Stimulated activated effector memory CD8-positive, alpha-beta T cell treated with anti-CD3 and anti-CD28 coated beads, Interleukin-12 subunit alpha, Interleukin-12 subunit beta, amount 100 ng/mL, for 72 hours (primary cell): ENCODE data around the gene BCR.

Experiments used
- ATAC-seq: fragments of 150-1000 bp; cut with Tn5 transposase; 2 replicates; pipeline ENCODE4 v1.10.0; 2021
- DNase-seq, 2 donors: peaks; one replicate each; pipeline ENCODE4 v3.0.0; 2021 to 2022; ENCODE audit warnings: low spot score in 2 of 2
- H3K27ac Mint-ChIP-seq: one replicate; pipeline ENCODE4 v1.8.0; 2022; ENCODE audit warnings: mild to moderate bottlenecking, mixed read lengths
- H3K36me3 Mint-ChIP-seq: one replicate; pipeline ENCODE4 v1.8.0; 2022; ENCODE audit warnings: mild to moderate bottlenecking, mixed read lengths
- H3K4me1 Mint-ChIP-seq: one replicate; pipeline ENCODE4 v1.8.0; 2022; ENCODE audit warnings: mixed read lengths
- H3K4me3 Mint-ChIP-seq: one replicate; pipeline ENCODE4 v1.8.0; 2022; ENCODE audit warnings: mild to moderate bottlenecking, mixed read lengths
- H3K9me3 Mint-ChIP-seq: one replicate; pipeline ENCODE4 v1.8.0; 2022; ENCODE audit warnings: mixed read lengths

BCR gene

GRCh38 chr22:23145878-23146470, 34.3 kb upstream of the BCR start:
- H3K4me1 Mint-ChIP-seq = peaks cover 46% of the 10 kb centered on the region
- no peaks in the 10 kb centered on the region for H3K9me3 Mint-ChIP-seq
- ATAC-seq (no peak), DNase-seq (no peak)
- H3K36me3 Mint-ChIP-seq = peaks cover 12% of the 10 kb centered on the region
- peak overlapping the region; percentile 86 for H3K27ac Mint-ChIP-seq
- peak overlapping the region; percentile 69 for H3K4me3 Mint-ChIP-seq

- Mint-ChIP-seq H3K4me1 (peaks cover 45% of the 10 kb centered on the region), H3K36me3 (peaks cover 11% of the 10 kb centered on the region), H3K9me3 (no peaks in the 10 kb centered on the region), H3K4me3 (peak overlapping the region; percentile 69), H3K27ac (peak overlapping the region; percentile 86)
- DNase-seq (no peak), ATAC-seq (no peak)
Observed at GRCh38 chr22:23146478-23147205, 33.7 kb upstream of the BCR start.

- Mint-ChIP-seq H3K4me1 (peaks cover 42% of the 10 kb centered on the region), H3K36me3 (peaks cover 6% of the 10 kb centered on the region), H3K27ac (no peak overlapping the region), H3K4me3 (no peak overlapping the region), H3K9me3 (no peaks in the 10 kb centered on the region)
- DNase-seq = no peak
- ATAC-seq = no peak
Observed at GRCh38 chr22:23147617-23148387, 32.5 kb upstream of the BCR start.

GRCh38 chr22:23149743-23150238, 30.5 kb upstream of the BCR start:
- DNase-seq = no peak
- no peak overlapping the region for H3K4me3 Mint-ChIP-seq
- H3K4me1 Mint-ChIP-seq = peaks cover 42% of the 10 kb centered on the region
- H3K36me3 Mint-ChIP-seq = peaks cover 6% of the 10 kb centered on the region
- no peaks in the 10 kb centered on the region for H3K9me3 Mint-ChIP-seq
- no peak overlapping the region for H3K27ac Mint-ChIP-seq
- ATAC-seq = no peak

- DNase-seq (no peak), ATAC-seq (no peak)
- H3K4me1 Mint-ChIP-seq = peaks cover 32% of the 10 kb centered on the region
- no peak overlapping the region for H3K4me3 Mint-ChIP-seq
- H3K27ac Mint-ChIP-seq = peak overlapping the region; percentile 77
- no peaks in the 10 kb centered on the region for H3K9me3 Mint-ChIP-seq
- no peaks in the 10 kb centered on the region for H3K36me3 Mint-ChIP-seq
Observed at GRCh38 chr22:23150762-23151161, 29.5 kb upstream of the BCR start.

GRCh38 chr22:23151827-23152226, 28.5 kb upstream of the BCR start:
- Mint-ChIP-seq H3K27ac (no peak overlapping the region), H3K4me1 (peaks cover 31% of the 10 kb centered on the region), H3K9me3 (no peaks in the 10 kb centered on the region), H3K4me3 (no peak overlapping the region), H3K36me3 (no peaks in the 10 kb centered on the region)
- ATAC-seq (no peak), DNase-seq (no peak)

- Mint-ChIP-seq H3K4me1 (peaks cover 31% of the 10 kb centered on the region), H3K36me3 (no peaks in the 10 kb centered on the region), H3K9me3 (no peaks in the 10 kb centered on the region), H3K4me3 (no peak overlapping the region), H3K27ac (peak overlapping the region; percentile 90)
- DNase-seq = no peak
- no peak for ATAC-seq
Observed at GRCh38 chr22:23152238-23153114, 27.8 kb upstream of the BCR start.

GRCh38 chr22:23153994-23154393, 26.3 kb upstream of the BCR start:
- H3K4me1 Mint-ChIP-seq = peaks cover 31% of the 10 kb centered on the region
- no peak overlapping the region for H3K4me3 Mint-ChIP-seq
- DNase-seq (no peak), ATAC-seq (no peak)
- no peaks in the 10 kb centered on the region for H3K9me3 Mint-ChIP-seq
- no peaks in the 10 kb centered on the region for H3K36me3 Mint-ChIP-seq
- peak overlapping the region; percentile 90 for H3K27ac Mint-ChIP-seq

- Mint-ChIP-seq H3K9me3 (no peaks in the 10 kb centered on the region), H3K4me1 (peaks cover 31% of the 10 kb centered on the region), H3K4me3 (no peak overlapping the region), H3K36me3 (no peaks in the 10 kb centered on the region), H3K27ac (peak overlapping the region; percentile 90)
- no peak for DNase-seq
- ATAC-seq = no peak
Observed at GRCh38 chr22:23154461-23154860, 25.8 kb upstream of the BCR start.

GRCh38 chr22:23155143-23155542, 25.2 kb upstream of the BCR start:
- H3K4me1 Mint-ChIP-seq = peaks cover 31% of the 10 kb centered on the region
- H3K36me3 Mint-ChIP-seq = no peaks in the 10 kb centered on the region
- no peak for DNase-seq
- H3K9me3 Mint-ChIP-seq = no peaks in the 10 kb centered on the region
- ATAC-seq = no peak
- no peak overlapping the region for H3K27ac Mint-ChIP-seq
- no peak overlapping the region for H3K4me3 Mint-ChIP-seq

- Mint-ChIP-seq H3K9me3 (no peaks in the 10 kb centered on the region), H3K36me3 (no peaks in the 10 kb centered on the region), H3K27ac (peak overlapping the region; percentile 29), H3K4me1 (peaks cover 29% of the 10 kb centered on the region), H3K4me3 (no peak overlapping the region)
- DNase-seq (no peak), ATAC-seq (no peak)
Observed at GRCh38 chr22:23155831-23156230, 24.5 kb upstream of the BCR start.

GRCh38 chr22:23156286-23156685, 24.0 kb upstream of the BCR start:
- Mint-ChIP-seq H3K36me3 (no peaks in the 10 kb centered on the region), H3K9me3 (no peaks in the 10 kb centered on the region), H3K4me1 (peaks cover 25% of the 10 kb centered on the region), H3K4me3 (no peak overlapping the region), H3K27ac (peak overlapping the region; percentile 29)
- ATAC-seq (no peak), DNase-seq (no peak)

- peaks cover 15% of the 10 kb centered on the region for H3K4me1 Mint-ChIP-seq
- no peak for DNase-seq
- H3K9me3 Mint-ChIP-seq = no peaks in the 10 kb centered on the region
- no peak overlapping the region for H3K4me3 Mint-ChIP-seq
- ATAC-seq = no peak
- no peak overlapping the region for H3K27ac Mint-ChIP-seq
- H3K36me3 Mint-ChIP-seq = no peaks in the 10 kb centered on the region
Observed at GRCh38 chr22:23157560-23158515, 22.5 kb upstream of the BCR start.
